HG03103 (cell line): Measurements from ENCODE around the gene C19orf44.
A peak's percentile ranks its signal among the peaks of the same experiment; 100 is the strongest.
"Not testable (repeated sequence)": the region's sequence is repeated elsewhere in the genome, so short reads cannot be mapped to it uniquely, and the experiment has no call there.

Experiments
- ATAC-seq: cut with Tn5 transposase; IDR thresholded peaks from one replicate; pipeline ENCODE4 v1.9.1; 2021; ENCODE audit warnings: low read depth; ENCODE audit not compliant: unreplicated experiment

C19orf44 gene

DNA sequence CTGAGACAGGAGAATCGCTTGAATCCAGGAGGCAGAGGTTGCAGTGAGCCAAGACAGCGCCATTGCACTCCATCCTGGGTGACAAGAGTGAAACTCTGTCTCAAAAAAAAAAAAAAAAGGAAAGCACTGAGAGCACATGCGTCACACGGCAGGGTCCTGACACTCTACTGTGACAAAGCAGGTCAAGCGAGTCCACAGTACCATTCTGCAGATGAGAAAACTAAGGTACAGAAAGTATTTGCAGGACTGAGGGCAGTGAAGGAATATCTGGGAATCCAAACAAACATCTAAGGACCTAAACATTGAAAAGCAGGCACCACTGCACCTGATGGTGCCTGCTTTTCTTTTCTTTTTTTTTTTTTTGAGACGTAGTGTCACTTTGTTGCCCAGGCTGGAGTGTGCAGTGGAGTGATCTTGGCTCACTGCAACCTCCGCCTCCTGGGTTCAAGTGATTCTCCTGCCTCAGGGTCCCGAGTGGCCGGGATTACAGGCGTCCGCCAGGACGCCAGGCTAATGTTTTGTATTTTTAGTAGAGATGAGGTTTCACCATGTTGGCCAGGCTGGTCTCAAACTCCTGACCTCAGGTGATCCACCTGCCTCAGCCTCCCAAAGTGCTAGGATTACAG is 29.3 kb upstream of the C19orf44 start:
- ATAC-seq, result not testable (repeated sequence)

DNA sequence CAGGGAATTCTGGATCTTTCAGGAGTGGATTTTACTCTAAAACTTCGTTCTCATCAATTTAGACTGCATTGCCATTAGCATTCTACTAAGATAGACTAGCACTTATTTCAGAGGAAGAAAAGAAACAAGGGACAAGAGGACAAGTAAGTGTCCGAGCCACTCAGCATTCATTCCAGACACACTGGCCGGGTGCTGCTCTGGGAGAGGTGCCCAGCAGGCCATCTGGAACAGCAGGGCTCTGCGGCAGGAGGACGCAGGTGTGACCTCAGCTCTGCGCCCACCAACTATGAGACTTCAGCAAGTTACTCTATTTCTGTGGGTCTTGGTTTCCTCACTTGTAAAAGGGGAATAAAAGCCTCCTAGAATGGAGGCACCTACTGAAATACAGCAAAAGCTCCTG is 28.6 kb upstream of the C19orf44 start:
- no peak for ATAC-seq

DNA sequence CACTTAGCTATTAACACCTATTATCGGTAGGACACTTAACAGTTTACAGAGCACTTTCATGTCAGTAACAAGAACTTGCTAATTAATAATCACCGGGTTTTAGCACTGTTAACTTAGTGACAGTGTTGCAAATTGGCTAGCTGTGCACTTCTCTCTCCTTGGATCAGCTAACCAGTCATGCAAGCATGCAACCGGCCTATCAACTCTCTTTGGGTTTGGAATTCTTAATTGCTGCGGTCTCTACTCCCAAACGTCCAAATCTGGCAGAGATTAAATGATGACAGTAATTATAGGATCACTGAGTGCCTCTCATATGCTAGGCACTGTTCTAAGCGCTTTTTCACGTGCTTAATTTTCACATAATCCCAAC is 25.7 kb upstream of the C19orf44 start:
- ATAC-seq, result no peak

DNA sequence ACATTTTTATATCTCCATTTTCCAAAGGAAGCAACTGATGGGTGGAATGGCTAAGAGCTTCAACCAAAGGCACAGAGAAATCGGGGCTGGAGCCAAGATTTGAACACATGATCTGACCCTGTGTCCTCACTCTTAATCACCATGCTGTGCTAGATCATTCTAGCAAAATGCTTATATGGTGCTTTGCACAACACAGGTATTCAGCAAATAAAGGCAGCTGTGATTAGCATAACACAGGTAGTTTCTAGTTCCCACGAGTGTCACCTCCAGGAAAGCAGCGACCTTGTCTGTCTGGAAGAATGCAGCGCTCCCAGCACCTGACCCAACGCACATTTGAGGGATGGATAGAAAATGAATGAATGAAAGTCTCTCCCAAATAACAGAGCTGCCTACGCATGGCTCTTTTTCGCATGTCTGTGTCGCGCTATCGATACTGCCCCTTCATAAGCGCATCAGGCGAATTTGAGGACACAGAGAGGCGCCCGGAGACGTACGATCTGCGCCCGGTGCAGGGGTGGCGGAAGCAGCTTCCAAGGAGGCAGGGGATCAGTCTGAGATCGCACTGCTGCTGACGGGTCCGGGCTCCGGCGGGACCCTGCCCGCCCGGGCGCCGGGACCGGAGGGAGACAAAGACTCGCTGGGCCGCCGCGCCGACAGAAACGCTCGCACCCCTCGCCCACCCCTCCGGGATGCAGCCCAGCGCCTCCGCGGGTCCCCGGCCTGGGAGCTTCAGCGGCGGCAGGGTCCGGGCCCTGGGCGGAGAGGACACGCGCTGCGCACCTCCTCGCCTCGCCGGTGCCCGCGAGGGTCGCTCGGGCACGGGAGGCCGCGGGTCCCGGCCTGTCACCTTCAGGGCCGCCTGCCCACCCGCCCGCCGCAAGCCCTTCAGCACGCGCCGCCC is 25.0 kb upstream of the C19orf44 start:
- ATAC-seq, result peak; percentile 10

DNA sequence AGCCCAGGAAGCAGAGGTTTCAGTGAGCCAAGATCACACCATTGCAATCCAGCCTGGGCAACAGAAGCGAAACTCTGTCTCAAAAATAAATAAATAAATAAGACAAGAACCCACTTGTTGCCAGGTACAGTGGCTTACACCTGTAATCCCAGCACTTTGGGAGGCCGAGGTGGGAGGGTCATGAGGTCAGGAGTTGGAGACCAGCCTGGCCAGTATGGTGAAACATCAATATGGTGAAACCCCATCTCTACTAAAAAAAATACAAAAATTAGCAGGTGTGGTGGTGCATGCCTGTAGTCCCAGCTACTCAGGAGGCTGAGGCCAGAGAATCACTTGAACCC is 23.7 kb upstream of the C19orf44 start:
- ATAC-seq, result not testable (repeated sequence)

DNA sequence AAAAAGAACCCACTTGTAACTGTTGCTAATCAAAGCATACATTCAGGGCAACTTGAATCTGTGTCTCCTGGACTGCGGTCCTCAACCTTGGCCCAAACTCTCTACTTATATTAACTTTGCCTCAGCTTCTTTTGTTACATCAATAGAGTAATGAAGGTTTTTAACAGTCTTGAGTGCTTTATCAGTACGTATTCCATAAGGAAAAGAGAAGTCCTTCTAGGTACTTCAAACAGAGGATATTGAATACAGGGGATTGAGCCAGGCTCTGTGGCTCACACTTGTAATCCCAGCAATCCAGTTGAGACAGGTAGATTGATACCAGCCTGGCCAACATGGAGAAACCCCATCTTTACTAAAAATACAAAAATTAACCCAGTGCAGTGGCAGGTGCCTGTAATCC is 23.2 kb upstream of the C19orf44 start:
- ATAC-seq, result no peak

DNA sequence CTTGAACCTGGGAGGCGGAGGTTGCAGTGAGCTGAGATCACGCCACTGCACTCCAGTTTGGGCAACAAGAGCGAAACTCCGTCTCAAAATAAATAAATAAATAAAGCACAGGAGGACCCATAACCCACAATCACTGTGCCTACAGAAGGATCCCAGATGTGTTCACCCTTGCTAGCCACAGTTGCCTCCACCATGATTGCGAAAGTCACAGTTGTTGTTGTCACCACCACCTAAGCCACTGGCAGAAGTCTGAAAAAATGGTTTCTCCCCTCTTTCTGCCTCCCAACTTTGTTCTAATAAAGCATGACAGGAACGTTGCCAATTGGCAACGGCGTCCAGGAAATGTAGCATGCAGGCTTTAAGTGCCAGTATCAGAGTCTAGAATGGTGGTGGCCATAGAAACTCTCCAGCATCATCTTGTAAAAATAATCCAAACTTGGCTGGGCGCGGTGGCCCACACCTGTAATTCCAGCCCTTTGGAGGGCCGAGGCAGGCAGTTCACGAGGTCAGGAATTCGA is 22.3 kb upstream of the C19orf44 start:
- no peak for ATAC-seq

DNA sequence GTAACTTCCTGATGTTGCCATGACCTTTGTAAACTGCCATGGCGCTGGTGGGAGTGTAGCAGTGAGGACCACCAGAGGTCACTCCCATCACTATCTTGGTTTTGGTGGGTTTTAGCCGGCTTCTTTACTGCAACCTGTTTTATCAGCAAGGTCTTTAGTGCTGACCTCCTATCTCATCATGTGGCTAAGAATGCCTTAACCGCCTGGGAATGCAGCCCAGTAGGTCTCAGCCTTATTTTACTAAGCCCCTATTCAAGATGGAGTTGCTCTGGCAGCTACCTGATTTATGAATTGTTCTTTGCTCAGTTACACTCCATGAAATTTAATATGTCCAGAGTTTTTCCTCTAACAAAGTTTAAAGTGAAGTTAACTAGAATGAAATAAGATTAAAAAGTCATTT is 19.8 kb upstream of the C19orf44 start:
- ATAC-seq, result no peak

DNA sequence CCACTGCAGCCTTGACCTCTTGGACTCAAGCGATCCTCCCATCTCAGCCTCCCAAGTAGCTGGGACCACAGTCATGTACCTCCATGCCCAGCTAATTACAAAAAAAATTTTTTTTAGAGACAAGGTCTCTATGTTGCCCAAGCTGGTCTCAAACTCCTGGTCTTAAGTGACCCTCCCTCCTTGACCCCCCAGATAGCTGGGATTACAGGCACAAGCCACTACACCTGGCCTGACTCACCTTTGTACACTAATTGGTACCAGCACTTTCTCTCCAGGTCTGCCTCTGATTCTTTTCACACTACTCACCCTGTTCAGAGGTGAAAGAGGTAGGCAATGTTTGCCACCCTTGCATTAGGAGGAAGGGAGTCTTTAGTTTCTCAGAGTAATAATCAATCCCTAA is 18.9 kb upstream of the C19orf44 start:
- ATAC-seq, result no peak

DNA sequence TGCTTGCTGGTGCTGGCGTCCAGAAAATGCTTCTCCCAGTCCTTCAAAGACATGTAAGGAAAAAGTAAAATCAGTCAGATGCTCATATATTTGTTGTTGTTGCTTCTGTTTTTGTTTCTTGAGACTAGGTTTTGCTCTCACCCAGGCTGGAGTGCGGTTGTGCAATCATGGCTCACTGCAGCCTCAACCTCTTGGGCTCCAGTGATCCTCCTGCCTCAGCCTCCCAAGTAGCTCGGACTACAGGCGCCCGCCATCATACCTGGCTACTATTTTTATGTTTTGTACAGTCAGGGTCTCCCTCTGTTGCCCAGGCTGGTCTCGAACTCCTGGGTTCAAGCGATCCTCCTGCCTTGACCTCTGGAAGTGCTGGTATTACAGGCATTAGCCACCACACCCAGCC is 13.4 kb upstream of the C19orf44 start:
- no peak for ATAC-seq

DNA sequence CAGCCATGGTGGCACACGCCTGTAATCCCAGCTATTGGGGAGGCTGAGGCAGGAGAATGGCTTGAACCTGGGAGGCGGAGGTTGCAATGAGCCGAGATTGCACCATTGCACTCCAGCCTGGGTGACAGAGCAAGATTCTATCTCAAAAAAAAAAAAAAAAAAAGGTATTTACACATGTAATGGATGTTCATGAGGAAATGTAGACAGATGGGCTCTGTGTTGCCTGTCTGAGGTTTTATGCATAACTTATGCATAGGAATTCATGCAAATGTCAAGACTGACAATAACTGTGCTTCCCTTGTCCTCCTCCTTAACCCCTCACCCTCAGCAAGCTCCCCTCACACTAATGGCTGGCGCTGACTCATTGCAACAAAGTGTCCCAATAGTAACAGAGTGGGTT is 9.7 kb upstream of the C19orf44 start:
- not testable (repeated sequence) for ATAC-seq

DNA sequence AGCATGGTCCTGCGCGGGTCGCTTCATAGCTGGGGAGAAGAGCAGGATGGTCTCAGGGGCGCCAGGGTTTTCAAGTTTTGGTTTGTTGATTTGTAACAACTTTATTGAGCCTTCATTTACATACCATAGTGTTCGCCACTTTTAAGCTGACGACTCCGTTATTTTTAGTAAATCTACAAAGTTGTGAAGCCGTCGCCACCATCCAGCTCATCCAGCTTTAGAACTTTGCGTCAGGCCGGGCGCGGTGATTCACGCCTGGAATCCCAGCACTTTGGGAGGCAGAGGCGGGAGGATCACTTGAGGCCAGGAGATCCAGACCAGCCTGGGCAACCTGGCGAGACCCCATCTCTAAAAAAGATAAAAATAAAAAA is 404 bp downstream of the C19orf44 start:
- no peak for ATAC-seq

DNA sequence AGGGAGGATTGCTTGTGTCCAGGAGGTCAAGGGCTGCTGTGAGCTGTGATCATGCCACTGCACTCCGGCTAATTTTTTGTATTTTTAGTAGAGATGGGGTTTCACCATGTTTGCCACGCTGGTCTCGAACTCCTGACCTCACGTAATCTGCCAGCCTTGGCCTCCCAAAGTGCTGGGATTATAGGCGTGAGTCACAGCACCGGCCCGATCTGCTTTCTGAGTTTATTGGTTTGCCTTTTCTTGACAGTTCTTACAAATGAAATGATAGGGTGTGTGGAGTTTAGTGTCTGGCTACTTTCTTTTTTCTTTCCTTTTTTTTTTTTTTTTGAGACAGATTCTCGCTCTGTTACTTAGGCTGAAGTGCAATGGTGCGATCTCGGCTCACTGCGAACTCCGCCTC is 848 bp downstream of the C19orf44 start:
- no peak for ATAC-seq

DNA sequence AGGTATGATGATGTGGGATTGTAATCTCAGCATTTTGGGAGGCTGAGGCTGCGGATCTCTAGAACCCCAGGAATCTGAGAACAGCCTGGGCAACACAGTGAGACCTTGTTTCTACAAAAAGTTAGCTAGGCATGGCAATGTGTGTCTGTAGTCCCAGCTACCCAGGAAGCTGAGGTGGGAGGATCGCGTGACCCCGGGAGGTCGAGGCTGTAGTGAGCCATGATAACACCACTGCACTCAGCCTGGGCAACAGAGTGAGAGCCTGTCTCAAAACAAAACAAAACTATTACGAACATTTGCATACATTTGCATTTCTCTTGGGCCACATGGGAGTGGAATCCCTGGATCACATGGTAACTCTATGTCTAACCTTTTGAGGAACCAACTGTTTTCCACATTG is 1.6 kb downstream of the C19orf44 start:
- no peak for ATAC-seq

DNA sequence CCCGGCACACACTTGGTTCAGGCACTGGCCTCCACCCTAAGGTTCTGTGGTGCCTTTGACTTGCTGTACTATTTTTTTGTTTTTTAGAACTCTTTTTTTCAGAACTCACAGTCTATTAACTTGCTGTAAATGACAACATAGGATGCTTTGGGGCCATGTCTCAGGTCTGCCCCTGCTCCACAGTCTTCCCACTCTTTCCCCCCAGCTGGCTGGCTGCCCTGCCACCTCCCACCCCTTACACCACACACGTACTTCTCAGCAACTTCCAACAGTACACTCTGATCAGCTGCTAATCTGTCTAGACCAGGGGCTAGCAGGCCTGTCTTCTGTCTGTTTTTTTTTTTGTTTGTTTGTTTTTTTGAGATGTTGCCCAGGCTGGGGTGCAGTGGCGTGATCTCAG is 8.1 kb downstream of the C19orf44 start:
- no peak for ATAC-seq

DNA sequence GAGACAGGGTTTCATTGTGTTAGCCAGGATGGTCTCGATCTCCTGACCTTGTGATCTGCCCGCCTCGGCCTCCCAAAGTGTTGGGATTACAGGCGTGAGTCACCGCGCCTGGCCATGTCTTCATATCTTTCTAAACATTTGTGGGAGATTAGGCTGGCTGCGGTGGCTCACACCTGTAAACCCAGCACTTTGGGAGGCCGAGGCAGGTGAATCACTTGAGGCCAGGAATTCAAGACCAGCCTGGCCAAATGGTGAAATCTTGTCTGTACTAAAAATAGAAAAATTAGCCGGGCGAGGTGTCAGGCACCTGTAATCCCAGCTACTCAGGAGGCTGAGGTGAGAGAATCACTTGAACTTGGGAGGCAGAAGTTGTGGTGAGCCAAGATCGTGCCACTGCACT is 10.0 kb downstream of the C19orf44 start:
- ATAC-seq, result not testable (repeated sequence)

DNA sequence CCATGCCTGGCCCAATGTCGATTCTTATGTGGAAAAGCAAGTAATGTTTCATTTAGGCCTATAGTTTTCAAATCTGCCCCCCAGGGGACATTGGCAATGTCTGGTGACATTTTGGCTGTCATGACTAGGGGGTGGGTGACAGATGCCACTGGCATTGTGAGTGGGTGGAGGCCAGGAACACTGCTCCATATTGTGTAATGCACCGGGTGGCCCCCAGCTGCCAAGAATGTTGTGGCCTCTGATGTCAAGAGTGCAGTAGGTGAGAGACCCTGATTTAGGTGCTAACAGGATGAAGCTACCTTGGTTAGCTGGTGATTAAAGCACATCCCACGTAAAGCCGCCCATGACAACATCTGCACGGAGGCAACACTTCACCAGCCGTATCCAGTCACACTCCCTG is 10.8 kb downstream of the C19orf44 start:
- ATAC-seq, result no peak

DNA sequence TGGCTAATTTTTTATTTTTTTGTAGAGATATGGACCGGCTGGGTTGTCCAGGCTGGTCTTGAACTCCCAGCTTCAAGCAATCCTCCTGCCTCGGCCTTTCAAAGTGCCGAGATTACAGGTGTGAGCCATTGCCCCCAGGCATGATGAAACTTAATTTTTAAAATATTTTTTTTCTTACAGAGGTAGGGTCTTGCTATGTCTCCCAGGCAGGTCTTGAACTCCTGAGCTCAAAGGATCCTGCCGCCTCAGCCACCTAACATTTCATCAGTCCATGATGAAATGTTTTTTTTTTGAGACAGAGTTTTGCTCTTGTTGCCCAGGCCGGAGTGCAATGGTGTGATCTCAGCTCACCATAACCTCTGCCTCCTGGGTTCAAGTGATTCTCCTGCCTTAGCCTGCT is 12.4 kb downstream of the C19orf44 start:
- ATAC-seq, result no peak

DNA sequence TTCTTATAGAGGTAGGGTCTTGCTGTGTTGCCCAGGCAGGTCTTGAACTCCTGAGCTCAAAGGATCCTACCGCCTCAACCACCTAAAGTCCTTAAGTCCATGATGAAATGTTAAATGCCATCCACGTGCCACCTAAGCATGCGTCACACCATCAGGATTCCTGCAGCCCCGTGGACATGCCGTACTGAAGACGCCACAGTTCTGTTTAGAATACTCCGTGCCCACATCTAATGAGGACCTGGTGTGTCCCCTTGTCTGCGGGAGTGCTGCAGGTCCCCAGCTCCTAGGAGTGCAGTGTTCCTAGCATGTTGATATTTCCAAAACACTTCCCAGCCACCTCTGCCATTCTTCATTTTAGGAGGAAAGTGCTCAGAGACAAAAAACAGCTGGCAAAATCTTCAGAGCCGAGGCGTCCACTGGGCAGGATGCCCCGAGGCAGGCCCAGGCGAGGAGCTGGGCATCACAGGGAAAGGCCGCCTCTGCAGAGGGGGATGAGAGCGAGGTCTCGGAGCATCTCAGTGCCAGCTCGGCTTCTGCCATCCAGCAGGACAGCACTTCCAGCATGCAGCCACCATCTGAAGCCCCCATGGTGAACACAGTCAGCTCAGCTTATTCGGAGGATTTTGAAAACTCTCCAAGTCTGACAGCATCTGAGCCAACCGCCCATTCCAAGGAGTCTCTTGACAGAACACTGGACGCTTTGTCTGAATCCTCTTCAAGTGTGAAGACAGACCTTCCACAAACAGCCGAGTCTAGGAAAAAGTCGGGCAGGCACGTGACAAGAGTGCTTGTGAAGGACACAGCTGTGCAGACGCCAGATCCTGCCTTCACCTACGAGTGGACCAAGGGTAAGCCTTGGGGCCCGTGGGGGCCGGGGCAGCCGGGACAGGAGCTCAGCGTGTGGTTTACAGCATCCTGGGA is 13.2 kb downstream of the C19orf44 start:
- no peak for ATAC-seq

DNA sequence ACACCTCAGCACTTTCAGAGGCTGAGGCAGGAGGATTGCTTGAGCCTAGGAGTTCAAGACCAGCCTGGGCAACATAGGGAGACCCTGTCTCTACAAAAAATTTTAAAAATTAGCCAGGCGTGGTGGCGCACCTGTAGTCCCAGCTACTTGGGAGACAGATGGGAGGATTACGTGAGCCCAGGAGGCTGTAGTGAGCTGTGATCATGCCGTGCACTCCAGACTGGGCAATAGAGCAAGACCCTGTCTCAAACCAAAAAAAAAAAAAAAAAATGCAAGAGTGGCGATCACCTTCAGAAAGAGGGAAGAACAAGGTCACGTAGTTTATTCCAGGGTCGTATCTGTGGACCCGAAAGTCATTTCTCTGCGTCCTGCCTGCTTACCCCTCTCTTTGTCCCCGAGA is 16.4 kb downstream of the C19orf44 start:
- not testable (repeated sequence) for ATAC-seq

DNA sequence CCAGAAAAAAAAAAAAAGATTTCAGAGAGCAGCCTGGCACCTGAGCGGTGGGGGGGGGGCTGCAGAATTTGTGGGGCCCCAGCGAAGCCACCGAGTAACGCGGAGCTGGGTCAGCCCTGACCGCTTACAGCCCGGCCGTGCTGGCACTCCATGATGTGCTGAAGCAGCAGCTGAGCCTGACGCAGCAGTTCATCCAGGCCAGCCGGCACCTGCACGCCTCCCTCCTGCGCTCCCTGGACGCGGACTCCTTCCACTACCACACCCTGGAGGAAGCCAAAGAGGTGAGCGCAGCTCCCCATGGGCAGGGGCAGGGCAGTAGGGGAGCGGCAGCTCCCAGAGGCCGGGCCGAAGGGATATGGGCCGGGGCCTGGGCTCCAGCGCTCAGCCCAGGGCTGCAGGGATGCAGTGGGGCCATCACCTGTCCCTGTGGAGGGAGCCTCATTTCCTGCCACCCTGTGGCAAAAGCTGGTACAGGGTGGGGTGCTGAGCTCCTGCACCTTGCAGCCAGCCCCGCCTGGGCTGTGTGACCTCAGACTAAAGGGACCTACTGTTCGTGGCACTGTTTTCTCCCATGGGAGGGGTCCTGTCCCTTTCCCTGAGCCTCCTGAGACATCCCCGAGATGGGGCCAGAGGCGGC is 18.3 kb downstream of the C19orf44 start:
- ATAC-seq, result no peak
